ENCODE measurements around the gene TPT1.

The TPT1 gene

GRCh38 chr13:45297456-45298205 is 43.4 kb downstream of the TPT1 start:
- ATAC-seq: no peak
- TF ChIP-seq CSDC2 (CRISPR knock-in tag; IDR thresholded peaks at IDR 0.05): no peak
- no peak for TF ChIP-seq ZNF70 (CRISPR knock-in tag; IDR thresholded peaks at IDR 0.05)
- no peak for TF ChIP-seq CSRNP3 (CRISPR knock-in tag; IDR thresholded peaks at IDR 0.05)
- TF ChIP-seq BACH2 (CRISPR knock-in tag; IDR thresholded peaks at IDR 0.05; ENCODE audit: borderline replicate concordance): no peak
- no peak for TF ChIP-seq CREB5 (CRISPR knock-in tag; IDR thresholded peaks at IDR 0.05; ENCODE audit: low read depth)
- TF ChIP-seq ESRRG (CRISPR knock-in tag; IDR thresholded peaks at IDR 0.05): no peak
- TF ChIP-seq TOX (CRISPR knock-in tag; IDR thresholded peaks at IDR 0.05; ENCODE audit: borderline replicate concordance): no peak
- TF ChIP-seq ARNTL (CRISPR knock-in tag; IDR thresholded peaks at IDR 0.05; ENCODE audit: borderline replicate concordance, low read depth): no peak
- TF ChIP-seq RARB (CRISPR knock-in tag; IDR thresholded peaks at IDR 0.05): no peak
- no peak for TF ChIP-seq ZNF8 (CRISPR knock-in tag; IDR thresholded peaks at IDR 0.05)
- TF ChIP-seq OSR1 (CRISPR knock-in tag; IDR thresholded peaks at IDR 0.05): no peak
- no peak for TF ChIP-seq ISL1 (CRISPR knock-in tag; IDR thresholded peaks at IDR 0.05)
- TF ChIP-seq PATZ1 (CRISPR knock-in tag; IDR thresholded peaks at IDR 0.05; ENCODE audit: borderline replicate concordance): no peak

GRCh38 chr13:45296259-45296658 is 44.7 kb downstream of the TPT1 start:
- no peak for TF ChIP-seq ARNTL (CRISPR knock-in tag; IDR thresholded peaks at IDR 0.05; ENCODE audit: borderline replicate concordance, low read depth)
- TF ChIP-seq ESRRG (CRISPR knock-in tag; IDR thresholded peaks at IDR 0.05): no peak
- no peak for TF ChIP-seq GLIS3 (CRISPR knock-in tag; IDR thresholded peaks at IDR 0.05)
- TF ChIP-seq ZNF8 (CRISPR knock-in tag; IDR thresholded peaks at IDR 0.05): no peak
- TF ChIP-seq PPARA (CRISPR knock-in tag; IDR thresholded peaks at IDR 0.05; ENCODE audit: borderline replicate concordance): no peak
- no peak for ATAC-seq

GRCh38 chr13:45295536-45295935 is 45.4 kb downstream of the TPT1 start:
- no peak for TF ChIP-seq PPARA (CRISPR knock-in tag; IDR thresholded peaks at IDR 0.05; ENCODE audit: borderline replicate concordance)
- no peak for TF ChIP-seq ZFP3 (CRISPR knock-in tag; IDR thresholded peaks at IDR 0.05)
- no peak for TF ChIP-seq BACH2 (CRISPR knock-in tag; IDR thresholded peaks at IDR 0.05; ENCODE audit: borderline replicate concordance)
- TF ChIP-seq POU6F1 (CRISPR knock-in tag; IDR thresholded peaks at IDR 0.05; ENCODE audit: borderline replicate concordance, low read depth): no peak
- no peak for TF ChIP-seq ZNF70 (CRISPR knock-in tag; IDR thresholded peaks at IDR 0.05)
- TF ChIP-seq PATZ1 (CRISPR knock-in tag; IDR thresholded peaks at IDR 0.05; ENCODE audit: borderline replicate concordance): no peak
- TF ChIP-seq TCF4 (CRISPR knock-in tag; IDR thresholded peaks at IDR 0.05; ENCODE audit: borderline replicate concordance): no peak
- no peak for ATAC-seq

GRCh38 chr13:45292176-45292575 is 48.8 kb downstream of the TPT1 start:
- peak; percentile 46 for ATAC-seq
- TF ChIP-seq ISL1 (CRISPR knock-in tag; IDR thresholded peaks at IDR 0.05) (no peak), ESRRG (CRISPR knock-in tag; IDR thresholded peaks at IDR 0.05) (no peak), POU6F1 (CRISPR knock-in tag; IDR thresholded peaks at IDR 0.05; ENCODE audit: borderline replicate concordance, low read depth) (no peak), ZFP3 (CRISPR knock-in tag; IDR thresholded peaks at IDR 0.05) (no peak), ARNTL (CRISPR knock-in tag; IDR thresholded peaks at IDR 0.05; ENCODE audit: borderline replicate concordance, low read depth) (no peak), ZNF8 (CRISPR knock-in tag; IDR thresholded peaks at IDR 0.05) (no peak), ZNF70 (CRISPR knock-in tag; IDR thresholded peaks at IDR 0.05) (no peak), CSRNP3 (CRISPR knock-in tag; IDR thresholded peaks at IDR 0.05) (no peak), PATZ1 (CRISPR knock-in tag; IDR thresholded peaks at IDR 0.05; ENCODE audit: borderline replicate concordance) (no peak)

Measured in SK-N-SH treated with all-trans-retinoic acid at 6 μM for 48 hours (cell line).